GM18907 (cell line): ENCODE data around the gene ATAT1.

Experiments used
- ATAC-seq: cut with Tn5 transposase; IDR thresholded peaks from one replicate; pipeline ENCODE4 v1.9.1; 2021; ENCODE audit warnings: mild to moderate bottlenecking, moderate library complexity; ENCODE audit not compliant: unreplicated experiment

Gene ATAT1

GRCh38 chr6:30683183-30683979, 56.7 kb downstream of the ATAT1 start:
- ATAC-seq = no peak

GRCh38 chr6:30683980-30684338, 57.3 kb downstream of the ATAT1 start:
- ATAC-seq = no peak

- no peak for ATAC-seq
Observed at GRCh38 chr6:30684386-30685156, 57.9 kb downstream of the ATAT1 start.

DNA sequence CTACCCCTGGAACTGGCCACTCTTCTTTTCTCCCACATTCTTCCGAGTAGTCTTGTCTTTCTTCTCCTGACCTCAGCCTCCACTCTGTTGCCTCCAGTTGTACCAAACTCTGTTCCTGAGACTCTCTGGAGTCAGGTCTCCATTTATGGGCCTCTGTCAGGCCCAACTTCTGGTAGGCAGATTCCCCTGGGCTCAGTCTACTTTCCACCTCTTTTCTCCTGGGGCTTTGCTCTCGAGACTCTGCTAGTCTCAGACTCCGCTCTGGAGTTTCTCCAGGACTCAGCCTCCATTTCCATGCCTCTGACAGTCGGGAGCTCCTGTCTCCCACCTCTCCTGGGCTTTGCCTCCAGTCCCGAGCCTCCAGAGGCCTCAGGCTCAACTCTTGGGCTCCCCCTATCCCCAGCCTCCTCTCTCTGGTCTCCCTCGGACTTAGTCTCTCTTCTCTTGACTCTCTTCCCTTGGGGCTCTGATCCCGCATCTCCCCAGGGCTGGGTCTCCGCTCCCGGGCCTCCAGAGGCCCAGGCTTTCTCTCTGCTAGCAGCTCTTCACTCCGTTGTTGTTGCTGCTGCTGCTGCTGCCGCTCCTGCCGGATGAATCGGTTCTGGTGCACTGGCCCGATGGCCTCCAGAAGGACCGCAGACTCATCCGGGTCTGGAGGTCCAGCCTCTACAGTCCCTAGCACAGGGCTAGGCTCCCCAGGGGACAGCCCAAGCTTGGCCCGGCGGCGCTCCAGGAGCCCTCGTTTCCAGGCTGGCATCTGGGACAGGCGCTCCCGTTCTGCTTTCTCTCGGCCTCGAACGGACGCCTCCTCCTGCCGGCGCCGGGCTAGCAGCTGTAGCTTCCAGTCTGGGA, 58.7 kb downstream of the ATAT1 start:
- ATAC-seq = no peak

GRCh38 chr6:30686009-30686907, 59.6 kb downstream of the ATAT1 start, which contains the start of gene PPP1R18:
Gene PPP1R18, minus strand, starts transcription at chr6:30686645. Its CDS starts 627 bp downstream, at chr6:30686018.
- peak; percentile 14 for ATAC-seq

DNA sequence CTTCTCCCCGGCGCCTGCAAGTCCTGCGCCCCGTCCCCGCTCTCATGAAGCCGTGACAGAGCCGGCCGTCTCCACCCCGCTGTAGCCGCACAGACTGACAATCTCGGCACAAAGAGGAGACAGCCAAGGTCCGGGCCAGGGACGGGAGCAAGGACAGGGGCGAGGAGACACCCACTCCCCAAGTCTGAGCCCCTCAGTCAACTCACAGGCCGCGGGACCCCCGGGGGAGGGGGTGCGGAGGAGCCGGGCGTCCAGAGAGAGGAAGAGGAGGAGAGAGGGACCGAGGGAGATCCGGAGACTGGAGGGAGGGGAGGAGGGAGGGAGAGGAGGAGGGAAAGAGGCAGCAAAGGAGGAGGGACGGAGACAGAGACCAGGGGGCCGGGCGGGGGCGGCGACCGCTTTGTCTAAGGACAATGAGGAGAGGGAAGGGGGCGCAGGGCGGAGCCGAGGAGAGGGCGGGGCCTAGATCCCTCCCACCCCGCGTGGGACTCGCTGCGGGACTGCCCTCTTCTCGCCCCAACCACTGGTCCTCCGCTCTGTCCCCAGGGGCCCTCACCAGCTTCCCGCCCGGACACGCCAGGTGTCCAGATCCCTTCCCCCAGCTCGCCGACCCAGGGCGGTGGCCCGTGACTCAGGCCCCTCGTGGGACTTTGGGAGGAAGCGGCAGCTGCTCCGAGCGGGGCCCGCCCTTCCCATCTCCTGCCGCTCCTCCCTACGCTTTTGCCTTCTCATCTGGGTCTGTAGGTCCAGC, 60.4 kb downstream of the ATAT1 start:
- ATAC-seq = peak; percentile 47

DNA sequence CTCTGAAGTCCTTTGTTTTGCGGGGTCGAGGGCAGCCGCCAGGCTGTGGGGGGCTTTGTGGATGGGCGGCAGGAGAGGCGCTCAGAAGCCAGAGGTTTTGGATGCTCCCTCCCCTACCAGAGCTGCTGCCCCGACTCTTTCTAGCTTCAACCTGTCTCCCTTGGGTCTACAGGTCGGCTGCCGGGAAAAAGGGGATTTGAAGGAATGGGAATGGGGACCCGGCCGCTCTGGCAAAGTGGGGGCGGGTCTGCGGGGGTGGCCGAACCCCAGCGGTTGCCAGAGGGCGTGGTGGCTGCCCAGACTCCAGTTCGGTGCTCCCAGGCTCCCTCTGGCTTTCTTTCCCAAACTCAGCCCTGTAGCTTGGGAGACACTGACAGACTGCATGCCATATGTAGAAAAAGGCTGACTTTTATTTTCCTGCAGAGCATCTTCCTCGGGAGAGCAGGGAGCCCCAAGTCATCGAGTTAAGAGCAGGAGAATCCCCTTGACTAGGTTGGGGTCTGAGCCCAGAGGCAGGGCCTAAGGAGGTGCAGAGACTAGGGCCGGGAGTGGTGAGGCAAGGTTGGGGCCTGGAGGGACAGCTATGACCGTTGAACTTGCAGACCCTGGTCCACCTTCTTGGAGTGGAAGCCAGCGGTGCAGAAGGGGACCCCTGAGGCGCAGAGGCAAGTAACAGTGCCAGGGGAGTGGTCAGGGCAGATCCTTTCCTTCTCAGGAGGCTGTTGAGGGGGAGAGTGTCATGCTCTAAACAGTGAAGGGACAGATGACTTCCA, 61.2 kb downstream of the ATAT1 start:
- no peak for ATAC-seq

DNA sequence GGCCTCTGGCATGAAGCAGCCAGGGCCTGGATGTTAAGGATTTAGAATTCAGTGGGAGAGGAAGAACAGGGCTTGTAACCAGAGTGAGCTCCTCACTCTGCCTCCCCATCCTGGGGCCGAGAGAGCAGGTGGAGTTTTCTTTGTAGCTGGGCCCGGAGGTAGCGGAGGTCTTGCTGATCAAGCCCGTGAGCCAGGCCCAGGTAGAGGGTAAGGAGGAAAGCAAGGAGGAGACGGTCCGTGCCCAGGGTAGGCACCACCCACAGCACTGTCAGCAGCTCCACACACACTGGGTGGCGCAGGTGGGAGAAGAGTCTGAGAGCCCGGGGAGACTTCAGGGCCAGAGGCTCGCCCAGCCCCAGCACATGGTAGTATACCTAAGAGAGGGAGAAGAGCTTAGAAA, 61.9 kb downstream of the ATAT1 start:
- no peak for ATAC-seq

GRCh38 chr6:30689022-30689865, 62.6 kb downstream of the ATAT1 start:
- no peak for ATAC-seq

- no peak for ATAC-seq
Observed at GRCh38 chr6:30689985-30690384, 63.3 kb downstream of the ATAT1 start.

GRCh38 chr6:30690403-30691207, 63.9 kb downstream of the ATAT1 start, which contains the start of gene NRM:
Gene NRM, minus strand, starts transcription at chr6:30690984. Its CDS starts 10 bp downstream, at chr6:30690974.
- ATAC-seq = no peak

DNA sequence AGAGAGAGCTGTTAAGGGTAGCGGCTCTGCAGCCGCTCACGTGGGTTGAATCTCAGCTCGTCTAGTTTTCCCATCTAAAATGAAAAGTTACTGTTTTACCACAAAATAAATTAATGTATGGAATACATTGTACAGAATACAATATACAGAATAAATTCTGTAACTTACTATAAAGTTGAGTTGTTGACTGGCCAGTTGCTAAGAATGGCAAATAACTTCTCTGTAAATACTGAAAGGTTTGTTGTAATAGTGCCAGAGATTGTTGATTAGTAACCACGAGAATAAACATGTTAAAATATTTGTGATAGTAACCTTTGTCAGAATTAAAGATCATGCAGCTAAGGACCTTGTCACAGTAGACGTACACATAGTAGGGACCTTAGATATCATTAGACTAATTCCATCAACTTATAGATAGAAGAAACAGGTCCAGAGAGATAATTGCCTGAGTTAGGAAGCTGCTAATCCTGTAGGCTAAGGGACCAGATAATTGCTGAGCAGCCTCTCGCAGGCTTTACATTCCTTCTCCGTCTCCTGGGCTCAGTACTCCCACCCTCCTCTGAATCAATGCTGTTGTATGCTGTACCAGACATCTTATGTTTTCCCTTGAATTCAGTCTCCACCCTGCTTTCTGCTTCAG, 64.7 kb downstream of the ATAT1 start:
- ATAC-seq = no peak
